Measurements from ENCODE around the gene LRFN5.
A peak's percentile ranks its signal among the peaks of the same experiment; 100 is the strongest.

The LRFN5 gene

DNA sequence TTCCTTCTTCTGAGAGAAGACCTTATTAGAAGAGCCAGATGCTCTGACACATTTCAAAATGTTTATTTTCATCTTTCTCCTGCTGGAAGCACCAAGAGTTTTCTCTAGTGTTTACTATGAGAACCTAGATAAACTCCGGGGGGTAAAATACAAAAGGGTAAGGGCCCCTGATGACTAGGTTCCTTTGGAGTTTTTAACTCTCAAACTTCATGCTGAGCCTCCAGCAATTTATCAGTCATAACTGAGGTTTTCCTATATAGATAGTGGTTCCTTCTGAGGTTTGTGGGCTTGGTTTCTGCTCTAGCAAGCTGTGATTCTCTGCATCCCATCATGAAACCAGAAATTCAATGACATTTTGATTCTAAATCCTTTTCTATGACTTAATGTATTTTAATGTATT lies 210.9 kb downstream of the LRFN5 start:
- no peak overlapping the region for H3K4me3 ChIP-seq (ENCODE audit: low read length)
- TF ChIP-seq CTCF (conservative IDR thresholded peaks at IDR 0.05; ENCODE audit: low read depth, low read length) = no peak
- DNase-seq (ENCODE audit: low read depth) = no peak

DNA sequence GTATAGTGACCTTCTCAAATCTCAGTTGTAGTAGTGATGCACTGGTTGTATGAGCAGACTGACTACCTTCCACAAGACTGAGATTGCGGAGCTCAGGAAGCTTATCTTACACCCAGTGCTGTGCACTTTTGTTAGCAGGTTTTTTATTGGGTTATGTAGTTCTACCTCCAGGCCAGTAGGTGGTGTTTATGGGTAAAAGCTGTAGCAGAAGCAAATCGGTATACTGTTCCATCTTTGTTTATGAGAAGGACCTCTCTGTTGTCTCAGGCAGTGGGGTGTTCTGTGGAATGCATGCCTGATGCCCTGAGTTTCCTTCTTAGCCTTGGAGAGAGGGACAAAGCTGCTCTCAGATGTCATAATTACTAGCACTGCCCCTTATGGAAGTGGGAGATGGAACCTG lies 217.8 kb downstream of the LRFN5 start:
- H3K4me3 ChIP-seq (ENCODE audit: low read length) = no peak overlapping the region
- TF ChIP-seq CTCF (conservative IDR thresholded peaks at IDR 0.05; ENCODE audit: low read depth, low read length) = peak; percentile 18
- no peak for DNase-seq (ENCODE audit: low read depth)

DNA sequence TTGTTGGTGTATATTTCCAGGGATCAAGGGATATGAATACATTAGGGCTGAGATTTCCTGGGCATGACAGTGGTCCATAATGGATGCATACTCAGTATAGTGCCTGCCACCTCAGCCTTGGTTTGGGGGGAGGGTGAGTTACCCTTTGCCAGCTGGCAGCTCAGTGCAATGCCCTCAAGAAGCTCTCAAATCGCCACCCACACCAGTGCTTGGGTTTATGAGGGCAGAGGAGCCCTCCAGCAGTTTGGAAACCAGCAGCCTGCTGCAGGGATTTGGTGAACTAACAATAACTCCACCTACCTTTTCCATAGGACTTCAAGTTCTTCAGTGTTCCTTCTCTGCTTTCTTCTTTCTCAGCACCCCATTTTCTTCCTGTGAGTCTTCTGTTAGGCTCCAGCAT lies 218.9 kb downstream of the LRFN5 start:
- no peak for TF ChIP-seq CTCF (conservative IDR thresholded peaks at IDR 0.05; ENCODE audit: low read depth, low read length)
- H3K4me3 ChIP-seq (ENCODE audit: low read length) = no peak overlapping the region
- no peak for DNase-seq (ENCODE audit: low read depth)

- no peak for TF ChIP-seq CTCF (conservative IDR thresholded peaks at IDR 0.05; ENCODE audit: low read depth, low read length)
- DNase-seq (ENCODE audit: low read depth) = no peak
- no peak overlapping the region for H3K4me3 ChIP-seq (ENCODE audit: low read length)
These were observed 224.2 kb downstream of the LRFN5 start for GRCh38 chr14:41830714-41831406.

DNA sequence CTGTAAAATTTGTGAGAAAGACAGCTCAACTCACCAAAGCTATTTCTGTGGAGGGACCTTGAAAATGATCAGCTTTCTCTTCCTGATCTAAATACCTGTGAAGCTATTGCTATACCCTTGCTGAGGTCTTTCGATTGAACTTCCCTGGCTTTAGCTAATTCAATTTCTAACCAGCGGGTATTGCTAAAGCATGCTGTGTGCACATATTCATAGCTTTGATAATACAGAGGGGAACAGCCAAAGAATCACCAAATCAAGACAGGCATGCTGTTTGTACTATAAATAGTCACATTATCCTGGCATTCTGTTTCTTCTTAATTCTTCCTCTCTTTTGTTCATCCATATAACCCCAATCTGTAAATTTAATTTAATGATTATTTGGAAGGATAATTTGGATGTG lies 233.0 kb downstream of the LRFN5 start:
- H3K4me3 ChIP-seq (ENCODE audit: low read length) = no peak overlapping the region
- no peak for TF ChIP-seq CTCF (conservative IDR thresholded peaks at IDR 0.05; ENCODE audit: low read depth, low read length)
- DNase-seq (ENCODE audit: low read depth) = no peak

- no peak for DNase-seq (ENCODE audit: low read depth)
- no peak overlapping the region for H3K4me3 ChIP-seq (ENCODE audit: low read length)
- TF ChIP-seq CTCF (conservative IDR thresholded peaks at IDR 0.05; ENCODE audit: low read depth, low read length) = no peak
These were observed 252.7 kb downstream of the LRFN5 start for GRCh38 chr14:41859336-41859735.

DNA sequence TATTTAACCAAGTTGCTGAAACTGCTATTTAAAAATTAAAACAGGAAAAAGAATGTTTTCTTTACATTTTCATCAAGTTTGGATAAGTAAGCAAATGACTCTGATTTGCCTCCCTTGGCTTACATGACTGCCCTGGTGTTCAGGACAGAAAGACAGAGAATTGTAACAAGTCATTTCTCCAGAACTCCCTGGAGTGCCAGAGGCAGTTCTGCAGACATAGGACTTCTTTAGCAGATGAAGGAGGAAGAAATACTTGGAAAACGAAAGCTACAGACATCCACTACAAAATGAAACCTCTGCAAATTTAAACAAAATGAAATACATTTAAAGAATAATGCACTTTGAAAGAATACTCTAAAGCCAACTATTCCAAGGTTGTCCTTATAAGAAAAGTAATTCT lies 253.9 kb downstream of the LRFN5 start:
- TF ChIP-seq CTCF (conservative IDR thresholded peaks at IDR 0.05; ENCODE audit: low read depth, low read length) = no peak

More for the DNA sequence above, 253.9 kb downstream of the LRFN5 start:
- no peak for DNase-seq (ENCODE audit: low read depth)
- no peak overlapping the region for H3K4me3 ChIP-seq (ENCODE audit: low read length)

Measured in retinal pigment epithelial cell (primary cell).